GM21717 (cell line): Measurements from ENCODE around the gene HDLBP.

Experiments used
- ATAC-seq: cut with Tn5 transposase; IDR thresholded peaks from one replicate; pipeline ENCODE4 v1.9.1; 2021; ENCODE audit warnings: mild to moderate bottlenecking, moderate library complexity; ENCODE audit not compliant: unreplicated experiment

HDLBP gene

DNA sequence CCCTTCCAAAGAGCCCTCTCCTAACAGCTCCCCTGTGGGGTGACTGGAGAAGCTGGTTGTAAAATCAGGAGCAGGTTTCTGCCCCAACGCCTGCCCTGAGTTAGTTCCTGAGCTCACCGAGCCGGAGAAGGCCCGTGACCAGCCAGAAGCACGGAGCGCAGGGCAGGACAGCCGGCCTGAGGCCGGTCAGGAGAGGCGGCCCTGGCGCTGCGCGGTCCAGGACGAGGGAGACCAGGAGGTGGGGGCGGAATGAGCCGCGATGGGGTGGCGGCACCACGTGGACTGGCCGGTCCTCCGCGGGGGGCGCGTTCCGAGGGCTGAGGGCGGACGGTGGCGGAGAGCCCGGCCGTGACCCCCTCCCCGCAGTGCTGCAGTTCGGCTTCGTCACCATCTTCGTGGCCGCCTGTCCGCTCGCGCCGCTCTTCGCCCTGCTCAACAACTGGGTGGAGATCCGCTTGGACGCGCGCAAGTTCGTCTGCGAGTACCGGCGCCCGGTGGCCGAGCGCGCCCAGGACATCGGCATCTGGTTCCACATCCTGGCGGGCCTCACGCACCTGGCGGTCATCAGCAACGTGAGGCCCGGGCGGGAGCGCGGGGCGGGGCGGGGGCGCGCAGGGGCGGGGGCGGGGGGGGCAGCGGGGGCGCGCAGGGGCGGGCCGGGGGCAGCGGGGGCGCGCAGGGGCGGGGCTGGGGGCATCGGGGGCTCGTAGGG is 98.0 kb downstream of the HDLBP start:
- no peak for ATAC-seq

DNA sequence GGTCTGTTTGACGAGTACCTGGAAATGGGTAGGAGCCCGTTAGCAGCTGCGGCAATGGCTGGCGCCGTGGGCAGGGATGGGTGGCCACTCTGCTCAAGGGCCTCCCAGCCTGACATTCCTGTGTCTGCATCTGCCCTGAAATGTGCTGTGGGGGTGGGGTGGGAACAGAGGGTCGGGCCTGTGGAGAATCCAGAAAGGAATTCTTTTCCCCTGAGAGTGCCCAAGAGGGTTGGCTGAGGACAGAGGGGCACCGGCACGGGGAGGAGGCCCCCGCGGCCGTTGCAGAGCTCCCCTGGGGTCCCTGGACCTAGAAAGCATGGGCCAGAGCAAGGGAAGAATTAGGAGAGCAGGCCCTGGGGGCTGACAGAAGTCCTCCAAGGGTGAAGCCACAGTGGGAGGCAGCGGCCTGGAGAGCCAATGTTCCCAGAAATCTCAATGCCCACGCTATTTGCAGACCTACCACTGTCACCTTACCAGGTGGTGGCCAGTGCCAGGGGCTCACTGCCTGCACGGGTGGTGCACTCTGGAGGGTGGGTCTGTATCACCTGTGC is 99.2 kb downstream of the HDLBP start:
- no peak for ATAC-seq

DNA sequence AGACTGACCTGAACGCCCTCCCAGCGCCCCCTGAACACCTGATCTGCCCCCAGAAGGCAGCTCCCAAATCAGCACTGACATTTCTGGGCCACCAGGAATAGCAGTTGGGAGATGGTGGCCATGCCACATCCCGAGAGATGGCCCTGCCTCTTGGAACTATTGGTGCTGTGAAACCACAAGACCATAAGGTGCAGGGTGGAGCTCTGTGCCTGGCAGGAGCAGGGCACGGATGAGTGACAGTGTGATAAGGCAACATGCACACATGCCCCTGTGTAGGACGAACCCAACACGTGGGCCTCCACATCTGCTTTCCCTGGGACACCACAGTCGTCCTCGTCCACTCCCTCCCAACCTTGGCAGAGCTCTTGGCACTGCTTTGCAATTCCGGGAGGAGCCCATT is 100.1 kb downstream of the HDLBP start:
- no peak for ATAC-seq

DNA sequence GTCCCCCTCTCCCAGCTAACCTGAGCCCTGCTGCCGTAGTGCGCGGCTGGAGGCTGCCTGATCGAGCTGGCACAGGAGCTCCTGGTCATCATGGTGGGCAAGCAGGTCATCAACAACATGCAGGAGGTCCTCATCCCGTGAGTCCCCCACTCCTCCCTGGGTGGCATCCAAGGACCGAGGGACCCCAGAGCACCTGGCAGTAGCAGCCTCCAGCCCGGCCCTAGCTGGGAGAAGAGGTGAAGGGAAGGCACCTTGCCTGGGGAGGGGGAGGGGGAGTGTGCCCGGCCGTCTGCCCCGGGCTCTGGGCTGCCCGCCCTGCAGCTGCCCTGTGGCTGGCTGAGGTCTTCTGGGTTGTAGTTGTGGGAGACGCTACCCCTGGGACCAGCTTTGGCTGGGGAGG is 100.7 kb downstream of the HDLBP start:
- no peak for ATAC-seq

DNA sequence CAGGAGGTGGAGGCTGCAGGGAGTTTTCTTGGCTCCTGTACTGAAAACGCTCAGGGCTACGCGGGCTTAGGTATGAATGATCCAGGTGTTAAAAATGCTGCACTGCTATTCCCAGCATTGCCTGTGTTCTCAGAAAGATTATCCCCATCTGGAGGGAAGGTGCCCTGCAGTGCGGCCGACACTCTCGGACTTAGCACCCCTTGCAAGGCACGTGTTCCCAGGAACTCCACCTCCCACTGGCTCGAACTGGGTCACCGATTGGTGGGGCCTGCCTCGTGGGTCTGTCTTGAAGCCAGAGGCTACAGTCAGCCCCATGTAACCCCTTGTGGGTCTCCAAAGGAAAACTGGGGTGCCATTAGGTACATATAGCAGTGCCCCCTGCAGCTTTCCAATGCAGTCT is 101.3 kb downstream of the HDLBP start:
- ATAC-seq = no peak

DNA sequence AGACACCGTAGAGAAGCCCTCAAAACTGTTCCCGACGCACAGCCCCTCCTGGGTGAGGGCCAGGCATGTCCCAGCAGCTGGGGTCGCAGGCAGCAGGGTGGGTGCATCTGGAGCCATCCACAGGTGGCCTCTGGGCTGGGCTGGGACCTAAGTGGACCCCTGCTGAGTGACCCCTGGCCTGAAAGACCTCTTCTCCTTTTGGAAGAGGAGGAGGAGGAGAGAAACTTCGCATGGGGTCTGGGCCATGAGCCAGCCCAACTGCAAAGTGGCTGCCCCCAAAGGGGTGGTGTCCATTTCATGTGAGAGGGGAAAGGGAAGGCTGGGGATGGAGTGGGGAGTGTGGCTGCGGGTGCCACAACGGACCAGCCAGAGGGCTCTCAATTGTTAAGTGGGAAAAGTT is 101.9 kb downstream of the HDLBP start:
- ATAC-seq = no peak

DNA sequence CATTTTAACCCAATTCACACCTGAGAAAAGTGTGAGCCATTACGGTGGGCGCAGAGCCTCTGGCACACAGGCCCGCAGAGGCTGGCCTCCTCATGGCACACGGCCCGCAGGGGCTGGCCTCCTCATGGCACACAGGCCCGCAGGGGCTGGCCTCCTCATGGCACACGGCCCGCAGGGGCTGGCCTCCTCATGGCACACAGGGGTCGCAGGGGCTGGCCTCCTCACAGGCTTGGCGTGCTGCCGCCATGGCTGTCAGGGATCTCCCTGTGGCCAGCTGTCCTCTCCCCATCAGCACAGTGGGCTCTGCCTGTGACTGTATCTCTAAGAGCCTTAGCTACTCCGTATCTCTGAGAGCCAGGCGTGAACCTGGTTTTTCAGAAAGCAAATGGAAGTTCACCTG is 102.4 kb downstream of the HDLBP start:
- ATAC-seq = no peak

DNA sequence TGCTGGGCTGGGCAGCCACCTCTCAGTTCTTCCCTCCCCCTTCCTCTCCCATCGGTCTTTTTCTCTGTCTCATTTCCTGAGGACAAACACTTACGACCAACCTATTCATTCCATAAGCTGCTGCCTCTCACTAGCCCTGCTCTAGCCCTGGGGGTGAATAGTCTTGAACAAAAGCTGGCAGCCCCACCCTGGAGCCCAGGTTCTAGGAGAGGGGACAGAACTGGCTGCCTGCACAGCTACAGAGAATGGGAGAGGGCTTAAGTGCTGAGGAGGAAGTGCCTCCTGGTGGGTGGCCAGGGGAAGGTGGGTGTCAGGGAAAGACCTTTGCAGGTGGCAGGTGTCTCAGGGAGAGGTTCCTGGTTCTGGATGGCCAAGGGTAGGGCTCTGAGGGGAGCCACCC is 104.2 kb downstream of the HDLBP start:
- no peak for ATAC-seq

DNA sequence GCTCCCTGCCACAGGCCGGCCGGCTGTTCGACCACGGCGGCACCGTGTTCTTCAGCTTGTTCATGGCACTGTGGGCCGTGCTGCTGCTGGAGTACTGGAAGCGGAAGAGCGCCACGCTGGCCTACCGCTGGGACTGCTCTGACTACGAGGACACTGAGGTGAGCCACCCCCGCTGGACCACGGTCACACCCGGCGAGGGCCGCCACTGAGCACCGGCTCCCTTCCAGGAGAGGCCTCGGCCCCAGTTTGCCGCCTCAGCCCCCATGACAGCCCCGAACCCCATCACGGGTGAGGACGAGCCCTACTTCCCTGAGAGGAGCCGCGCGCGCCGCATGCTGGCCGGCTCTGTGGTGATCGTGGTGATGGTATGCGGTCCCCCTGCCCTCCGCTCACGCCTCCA is 106.2 kb downstream of the HDLBP start:
- no peak for ATAC-seq

DNA sequence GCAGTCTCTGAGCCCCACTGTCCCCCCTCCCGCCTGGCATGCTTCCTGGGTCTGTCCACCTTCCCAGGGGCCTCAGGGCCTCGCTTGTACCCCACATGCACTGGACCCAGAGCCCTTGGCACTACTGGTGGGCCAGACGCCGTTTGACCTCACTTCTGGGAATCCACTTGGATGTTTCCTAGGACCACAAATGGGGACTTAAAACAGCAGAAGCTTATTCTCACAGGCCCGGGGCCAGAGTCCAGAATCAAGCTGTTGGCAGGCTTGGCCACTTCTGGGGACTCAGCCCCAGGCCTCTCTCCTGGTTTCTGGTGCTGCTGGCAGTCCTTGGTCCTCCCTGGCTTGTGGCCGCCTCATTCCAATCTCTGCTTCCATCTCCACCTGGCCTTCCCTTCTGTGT is 107.4 kb downstream of the HDLBP start:
- ATAC-seq = no peak

DNA sequence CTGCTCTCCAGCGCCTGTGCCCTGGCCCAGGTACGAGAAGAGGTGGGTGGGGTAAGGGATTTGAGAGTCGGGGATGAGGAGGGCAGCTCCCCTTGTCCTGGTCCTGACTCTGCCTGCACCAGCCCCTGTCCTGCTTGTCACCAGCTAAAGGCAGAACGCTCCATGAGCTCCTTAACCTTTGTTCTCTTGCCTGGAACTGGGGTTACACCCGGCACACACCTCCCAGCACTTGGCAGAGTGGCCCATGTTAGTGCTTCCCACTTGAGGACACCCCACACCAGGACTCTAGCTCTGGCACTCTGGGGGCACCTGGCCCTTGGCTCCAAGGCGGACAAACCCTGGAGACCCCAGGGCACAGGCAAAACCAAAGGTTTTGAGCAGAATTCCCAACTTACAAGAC is 107.8 kb downstream of the HDLBP start:
- no peak for ATAC-seq

DNA sequence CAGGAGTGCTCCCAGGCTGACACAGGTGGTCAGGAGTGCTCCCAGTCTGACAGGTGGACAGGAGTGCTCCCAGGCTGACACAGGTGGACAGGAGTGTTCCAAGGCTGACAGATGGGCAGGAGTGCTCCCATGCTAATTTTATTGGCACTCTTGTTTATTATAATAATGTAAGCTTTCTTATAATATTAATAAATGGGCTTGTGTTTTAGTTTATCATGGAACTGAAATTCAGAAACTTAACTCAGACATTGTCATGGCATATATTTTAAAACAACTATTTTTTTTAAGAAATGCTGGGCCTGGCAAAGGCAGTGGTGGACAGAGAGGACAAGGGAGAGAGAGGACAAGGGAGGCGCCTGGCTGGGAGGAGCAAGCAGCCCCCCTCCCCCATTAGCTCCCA is 108.3 kb downstream of the HDLBP start:
- ATAC-seq = no peak

DNA sequence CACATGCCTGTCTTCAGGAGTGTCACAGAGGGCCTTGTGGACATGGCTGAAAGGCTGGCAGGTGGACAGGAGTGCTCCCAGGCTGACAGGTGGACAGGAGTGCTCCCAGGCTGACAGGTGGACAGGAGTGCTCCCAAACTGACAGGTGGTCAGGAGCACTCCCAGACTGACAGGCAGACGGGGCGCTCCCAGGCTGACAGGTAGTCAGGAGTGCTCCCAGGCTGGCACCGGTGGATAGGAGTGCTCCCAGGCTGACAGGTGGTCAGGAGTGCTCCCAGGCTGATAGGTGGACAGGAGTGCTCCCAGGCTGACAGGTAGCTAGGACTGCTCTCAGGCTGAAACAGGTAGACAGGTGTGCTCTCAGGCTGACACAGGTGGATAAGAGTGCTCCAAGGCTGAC is 110.4 kb downstream of the HDLBP start:
- no peak for ATAC-seq

DNA sequence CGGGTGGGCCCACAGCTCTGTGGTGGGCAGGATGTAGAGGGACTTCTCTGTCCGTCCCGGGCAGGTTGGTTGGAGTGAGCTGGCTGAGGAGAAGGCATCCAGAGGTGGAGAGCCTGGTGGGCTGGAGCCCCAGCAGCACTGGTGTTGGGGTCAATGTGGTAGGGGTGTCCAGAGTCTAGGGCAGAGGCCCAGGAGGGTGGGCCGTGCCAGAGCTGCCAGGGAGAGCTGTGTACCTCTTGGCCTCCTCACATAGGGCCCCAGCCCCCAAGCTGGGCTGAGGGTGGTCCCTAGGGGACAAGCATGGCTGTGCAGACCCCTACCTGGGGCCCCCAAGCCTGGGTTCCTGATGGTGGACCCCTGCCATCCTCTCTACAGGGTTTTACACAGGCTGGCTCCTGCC is 111.0 kb downstream of the HDLBP start:
- no peak for ATAC-seq

DNA sequence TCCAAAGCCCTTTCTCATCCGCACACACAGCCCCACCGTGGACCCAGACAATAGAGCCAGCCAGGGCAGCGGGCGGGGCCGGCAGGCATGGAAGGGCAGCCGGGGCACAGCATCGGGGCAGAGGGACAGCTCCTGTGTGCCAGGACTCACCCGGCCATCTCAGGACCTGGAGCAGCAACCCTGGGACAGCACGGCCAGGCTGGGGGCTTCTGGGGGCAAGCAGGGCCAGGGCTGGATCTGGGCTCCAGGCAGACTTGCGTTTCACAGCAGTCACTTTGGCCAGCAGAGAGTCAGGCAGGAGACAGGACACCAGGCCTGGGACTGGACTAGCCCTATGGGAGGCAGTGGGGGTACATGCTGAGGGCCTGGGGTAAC is 111.5 kb downstream of the HDLBP start:
- no peak for ATAC-seq

DNA sequence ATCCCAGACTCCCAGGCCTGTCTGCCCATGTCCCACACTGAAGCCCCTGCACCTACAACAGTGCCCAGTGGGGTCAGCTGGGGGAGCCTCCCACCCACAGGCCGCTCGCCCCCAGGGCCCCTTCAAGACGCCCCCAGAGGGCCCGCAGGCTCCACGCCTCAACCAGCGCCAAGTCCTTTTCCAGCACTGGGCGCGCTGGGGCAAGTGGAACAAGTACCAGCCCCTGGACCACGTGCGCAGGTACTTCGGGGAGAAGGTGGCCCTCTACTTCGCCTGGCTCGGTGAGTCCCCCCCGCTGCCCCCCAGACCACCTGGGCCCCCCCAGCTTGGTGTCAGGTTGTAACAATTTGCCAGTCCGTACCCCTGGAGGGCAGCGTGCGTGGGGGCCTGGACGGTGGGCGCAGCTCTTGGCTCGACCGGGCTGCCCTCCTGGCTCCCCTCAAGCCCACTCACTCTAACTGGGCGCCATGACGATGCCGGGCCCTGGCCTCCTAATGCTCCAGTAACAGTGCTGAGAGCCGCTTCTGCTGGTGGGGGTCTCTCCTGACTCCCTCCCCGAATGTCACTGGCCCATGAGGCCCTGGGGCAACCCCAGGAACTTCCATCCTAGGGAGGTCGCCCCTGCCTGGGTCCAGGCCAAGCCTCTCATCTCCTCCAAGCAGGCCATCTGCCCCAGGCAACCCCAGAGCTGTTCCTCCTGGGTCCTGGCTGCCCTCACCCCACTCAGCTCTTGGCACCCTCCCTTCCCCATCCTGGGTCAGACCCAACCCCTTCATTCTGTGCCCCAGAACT is 112.1 kb downstream of the HDLBP start:
- ATAC-seq = no peak

DNA sequence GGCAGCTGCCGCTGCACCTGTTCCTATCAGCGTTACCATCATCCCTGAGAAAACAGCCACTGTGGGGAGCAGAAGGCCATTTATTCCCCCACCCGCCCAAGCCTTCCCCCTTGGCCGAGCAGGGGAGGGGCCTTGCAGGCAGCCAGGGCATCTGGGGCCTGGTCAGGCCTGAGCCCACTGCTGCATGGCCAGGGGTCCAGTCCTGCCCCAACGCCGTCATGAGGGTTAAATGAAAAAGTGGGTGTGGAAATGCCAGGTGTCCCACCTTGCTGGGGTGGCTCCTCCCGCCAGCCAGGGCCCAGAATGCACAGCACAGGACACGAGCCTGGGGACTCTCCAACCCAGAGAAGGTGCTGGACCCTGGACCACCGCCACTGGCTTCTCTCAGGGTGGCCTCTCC is 112.8 kb downstream of the HDLBP start:
- no peak for ATAC-seq

DNA sequence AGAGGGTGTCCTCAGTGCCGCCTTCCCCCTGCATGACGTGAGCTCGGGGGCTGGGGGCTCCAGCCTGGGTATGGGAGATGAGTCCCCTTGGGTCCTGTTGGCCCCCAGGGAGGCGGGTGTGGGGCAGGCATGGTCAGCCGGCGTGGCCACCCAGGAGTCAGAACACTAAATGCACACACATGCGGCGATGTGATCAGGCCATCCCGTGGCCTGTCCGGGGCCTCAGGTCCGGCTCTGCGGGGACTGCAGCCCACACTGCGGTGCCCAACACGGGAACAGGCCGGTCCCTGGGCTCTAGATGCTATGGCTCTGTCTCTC is 113.2 kb downstream of the HDLBP start:
- ATAC-seq = no peak

DNA sequence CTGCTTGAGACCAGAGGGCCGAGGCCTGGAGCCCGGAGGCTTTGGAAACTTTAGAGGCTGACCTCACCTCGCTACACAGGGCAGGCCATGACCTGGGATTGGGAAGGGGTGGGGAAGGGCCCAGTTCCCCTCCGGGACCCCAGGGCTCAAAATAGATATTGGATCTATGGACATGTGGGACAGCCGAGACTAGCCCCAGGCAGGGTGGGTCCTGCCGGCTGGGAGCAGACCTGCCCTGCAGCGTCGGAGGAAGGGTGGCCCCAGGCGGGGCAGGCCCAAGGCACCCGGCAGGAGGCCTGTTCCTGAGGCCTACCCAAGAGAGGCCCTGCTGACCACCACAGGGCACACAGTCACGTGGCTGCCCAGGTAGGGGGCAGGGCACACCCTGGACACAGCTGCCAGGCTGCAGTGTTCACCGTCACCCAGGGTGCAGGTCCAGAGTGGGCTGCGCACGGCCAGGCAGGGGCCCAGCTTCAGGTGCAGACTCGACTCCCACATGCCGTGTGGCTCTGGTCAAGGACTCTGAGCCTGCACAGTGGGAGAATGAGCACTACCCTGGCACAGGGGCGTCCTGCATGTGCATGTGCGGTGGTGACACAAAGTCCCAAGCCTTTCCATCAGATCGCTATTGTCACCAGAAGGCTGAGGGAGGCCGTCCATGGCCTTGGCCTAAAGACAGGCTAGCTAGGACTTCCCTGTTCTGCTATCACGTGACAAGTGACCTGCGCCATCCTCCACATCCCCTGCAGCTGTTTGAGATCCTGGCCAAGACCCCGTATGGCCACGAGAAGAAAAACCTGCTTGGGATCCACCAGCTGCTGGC is 113.8 kb downstream of the HDLBP start:
- no peak for ATAC-seq

DNA sequence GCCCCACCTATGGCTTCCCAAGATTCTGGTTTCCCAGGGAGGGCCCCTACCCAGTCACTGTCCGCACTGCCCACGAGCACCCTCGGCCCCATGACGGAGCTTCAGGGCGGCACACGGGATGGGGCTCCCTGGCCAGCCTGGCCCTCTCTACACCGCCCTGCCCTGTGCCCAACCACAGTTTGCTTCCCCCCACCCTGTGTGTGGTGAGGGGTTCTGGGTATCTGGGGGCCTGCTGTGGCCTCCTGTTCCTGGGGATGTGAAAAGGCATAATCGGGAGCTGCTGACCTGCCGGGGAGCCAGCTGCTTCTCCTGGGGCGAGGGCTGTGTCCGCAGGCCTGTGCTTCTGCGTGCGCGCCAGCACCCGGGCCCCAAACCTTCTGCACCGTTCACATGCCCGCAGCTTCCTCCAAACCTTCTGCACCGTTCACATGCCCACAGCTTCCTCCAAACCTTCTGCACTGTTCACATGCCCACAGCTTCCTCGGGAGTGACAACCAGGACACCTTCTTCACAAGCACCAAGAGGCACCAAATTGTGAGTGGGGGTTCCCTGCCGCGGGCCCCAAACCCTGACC is 114.6 kb downstream of the HDLBP start:
- ATAC-seq = no peak
